Activated CD8-positive, alpha-beta memory T cell treated with anti-CD3 and anti-CD28 coated beads, Interleukin-2, amount 50 U/mL, for 1 hour (primary cell): Measurements from ENCODE around the gene MAPK4.
"Not testable (repeated sequence)": the region's sequence is repeated elsewhere in the genome, so short reads cannot be mapped to it uniquely, and the experiment has no call there.

Experiments used
- DNase-seq: peaks from one replicate; pipeline ENCODE4 v3.0.0-alpha.2; 2020; ENCODE audit errors: extremely low read depth

Gene MAPK4

GRCh38 chr18:50559752-50560680 lies at the start of gene MAPK4:
MAPK4 (plus strand) TSS chr18:50560087; CDS start chr18:50663959, 103,872 bp downstream.
- DNase-seq, result no peak

DNA sequence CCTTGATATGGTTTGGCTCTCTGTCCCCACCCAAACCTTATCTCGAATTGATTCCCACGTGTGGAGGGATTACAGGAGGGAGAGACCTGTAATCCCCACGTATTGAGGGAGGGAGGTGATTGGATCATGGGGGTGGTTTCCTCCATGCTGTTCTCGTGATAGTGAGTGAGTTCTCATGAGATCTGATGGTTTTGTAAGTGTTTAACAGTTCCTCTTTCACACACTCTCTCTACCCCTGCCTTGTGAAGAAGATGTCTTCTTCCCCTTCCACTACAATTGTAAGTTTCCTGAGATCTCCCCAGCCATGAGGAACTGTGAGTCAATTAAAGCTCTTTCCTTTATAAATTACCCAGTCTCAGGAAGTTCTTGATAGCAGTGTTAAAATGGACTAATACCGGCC lies 42.6 kb upstream of the MAPK4 start:
- DNase-seq, result not testable (repeated sequence)

DNA sequence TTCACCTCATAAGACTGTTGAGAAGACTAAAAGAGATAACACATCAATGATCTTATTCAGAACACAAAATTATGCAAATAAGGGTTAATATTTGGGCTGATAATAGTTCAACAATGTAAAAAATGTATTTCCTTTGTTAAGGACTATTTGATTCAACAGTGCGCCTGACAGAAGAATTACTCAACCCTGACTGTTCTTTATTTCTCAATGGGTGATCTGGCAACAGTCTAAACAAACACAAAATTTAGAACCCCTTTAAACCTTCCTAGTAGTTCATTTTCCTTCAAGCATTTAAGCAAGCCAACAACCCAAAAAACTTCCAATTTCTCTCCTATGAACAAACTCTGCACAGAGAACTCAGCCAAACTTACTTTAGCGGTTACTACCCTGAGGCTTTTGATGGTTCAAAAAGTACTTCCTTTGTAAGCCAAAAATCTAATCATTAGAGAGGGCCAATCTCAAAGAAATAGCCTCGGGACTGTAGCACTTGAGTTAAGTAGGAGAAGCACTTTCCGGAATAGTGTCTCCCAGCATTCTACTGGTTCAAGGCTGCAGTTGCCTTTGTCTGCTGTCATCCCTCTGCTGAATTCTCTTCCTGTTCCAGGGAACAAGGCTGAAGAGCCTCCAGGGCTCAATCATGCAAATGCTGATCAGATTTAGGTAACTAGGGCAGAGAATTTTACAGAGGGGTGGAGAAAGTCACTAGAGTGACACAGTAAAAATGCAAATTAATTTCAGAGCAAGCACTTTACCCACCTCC lies 40.9 kb upstream of the MAPK4 start:
- no peak for DNase-seq

DNA sequence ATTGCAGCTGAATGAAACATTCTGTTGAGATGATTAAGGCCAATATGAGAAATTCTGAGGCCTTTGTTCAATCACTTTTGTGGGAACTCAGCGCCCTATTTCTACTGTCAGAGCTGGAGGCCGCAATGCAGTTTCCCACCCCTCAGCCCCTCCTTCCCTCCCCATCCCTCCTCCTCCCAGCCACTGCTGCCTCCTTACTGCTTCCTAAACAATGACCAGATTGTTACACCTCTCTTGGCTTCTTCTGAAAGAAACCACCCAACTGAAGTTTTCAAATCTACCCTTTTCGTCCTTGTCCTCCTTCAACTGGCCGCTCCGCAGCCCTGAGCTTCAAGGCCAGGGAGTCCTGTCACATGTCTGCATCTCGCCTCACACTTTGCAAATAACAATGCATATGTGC lies 36.7 kb upstream of the MAPK4 start:
- DNase-seq, result no peak

DNA sequence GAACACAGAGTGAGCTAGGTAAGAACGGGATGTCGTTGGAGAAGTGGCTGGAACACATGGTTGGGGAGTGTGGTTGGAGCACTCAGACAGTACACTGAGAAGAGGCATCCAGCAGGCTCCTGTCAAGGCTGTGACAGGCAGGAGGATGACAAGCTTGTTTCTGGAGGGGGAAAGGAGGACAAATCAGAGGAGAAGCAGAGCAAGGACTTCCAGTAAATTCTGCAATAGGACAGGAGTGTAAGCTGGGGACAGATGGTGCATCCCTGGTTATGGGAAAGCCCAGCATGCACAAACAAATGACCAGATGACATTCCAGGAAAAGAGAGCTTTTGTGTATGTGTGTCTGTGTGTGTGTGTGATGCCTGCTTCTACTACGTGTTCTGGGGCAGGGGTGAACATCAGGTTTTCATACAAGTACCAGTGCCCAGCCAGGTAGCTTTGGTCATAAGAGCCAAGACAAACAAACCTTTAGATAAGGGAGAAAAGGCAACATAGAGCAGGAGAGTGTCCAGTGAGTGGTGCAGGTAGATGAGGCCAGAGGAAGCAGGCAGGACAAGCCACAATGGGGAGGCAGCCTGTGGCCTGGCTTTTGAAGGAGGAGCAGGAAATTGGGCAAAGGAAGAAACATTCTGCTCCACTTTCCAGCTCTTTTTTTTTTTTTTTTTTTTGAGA lies 32.1 kb upstream of the MAPK4 start:
- DNase-seq, result no peak

- DNase-seq, result no peak
Observed at GRCh38 chr18:50528806-50529205, 31.1 kb upstream of the MAPK4 start.

DNA sequence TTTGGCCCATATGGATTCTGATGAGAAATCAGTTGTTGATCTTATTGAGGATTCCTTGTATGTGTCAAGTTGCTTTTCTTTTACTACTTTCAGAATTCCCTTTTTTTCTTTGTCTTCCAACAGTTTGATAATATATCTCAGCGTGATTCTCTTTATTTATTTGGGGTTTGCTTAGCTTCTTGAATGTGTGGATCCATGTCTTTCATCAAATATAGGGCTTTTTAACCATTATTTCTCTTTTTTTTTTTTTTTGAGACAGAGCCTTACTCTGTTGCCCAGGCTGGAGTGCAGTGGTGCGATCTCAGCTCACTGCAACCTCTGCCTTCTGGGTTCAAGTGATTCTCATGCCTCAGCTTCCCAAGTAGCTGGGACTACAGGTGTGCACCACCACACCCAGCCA lies 26.1 kb upstream of the MAPK4 start:
- not testable (repeated sequence) for DNase-seq

- not testable (repeated sequence) for DNase-seq
Observed at GRCh38 chr18:50544476-50544875, 15.4 kb upstream of the MAPK4 start.

- DNase-seq, result no peak
Observed at GRCh38 chr18:50545936-50546335, 14.0 kb upstream of the MAPK4 start.

GRCh38 chr18:50548160-50548559 lies 11.7 kb upstream of the MAPK4 start:
- no peak for DNase-seq

DNA sequence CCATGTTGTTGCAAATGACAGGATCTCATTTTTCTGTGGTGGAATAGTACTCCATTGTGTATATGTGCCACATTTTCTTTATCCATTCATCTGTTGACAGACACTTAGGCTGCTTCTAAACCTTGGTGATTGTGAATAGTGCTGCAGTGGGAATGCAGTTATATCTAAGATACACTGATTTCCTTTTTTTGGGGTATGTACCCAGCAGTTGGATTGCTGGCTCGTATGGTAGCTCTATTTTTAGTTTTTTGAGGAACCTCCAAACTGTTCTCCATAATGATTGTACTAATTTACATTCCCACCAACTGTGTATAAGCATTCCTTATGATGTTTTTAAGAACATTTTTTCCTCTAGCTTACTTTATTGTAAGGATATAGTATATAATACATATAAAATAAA lies 8.2 kb upstream of the MAPK4 start:
- DNase-seq, result not testable (repeated sequence)

DNA sequence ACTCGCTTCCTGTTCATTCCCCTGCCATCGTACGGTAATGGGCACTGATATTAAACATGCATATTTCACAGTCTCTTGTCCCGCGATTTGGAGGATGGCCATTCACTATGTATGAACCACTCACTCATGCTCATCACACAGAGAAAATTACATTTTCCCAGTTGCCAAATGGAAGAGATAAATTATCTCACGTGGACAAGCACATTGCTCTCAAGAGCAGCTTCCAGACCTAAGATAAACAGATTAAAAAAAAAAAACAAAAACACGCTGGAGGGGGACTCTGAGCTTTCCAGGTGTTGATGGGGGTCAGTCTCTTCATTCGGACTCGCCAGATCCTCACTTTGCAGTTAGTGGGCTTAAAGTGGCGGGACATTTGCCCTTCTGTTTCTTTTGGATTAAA lies 1.7 kb upstream of the MAPK4 start:
- DNase-seq, result no peak

DNA sequence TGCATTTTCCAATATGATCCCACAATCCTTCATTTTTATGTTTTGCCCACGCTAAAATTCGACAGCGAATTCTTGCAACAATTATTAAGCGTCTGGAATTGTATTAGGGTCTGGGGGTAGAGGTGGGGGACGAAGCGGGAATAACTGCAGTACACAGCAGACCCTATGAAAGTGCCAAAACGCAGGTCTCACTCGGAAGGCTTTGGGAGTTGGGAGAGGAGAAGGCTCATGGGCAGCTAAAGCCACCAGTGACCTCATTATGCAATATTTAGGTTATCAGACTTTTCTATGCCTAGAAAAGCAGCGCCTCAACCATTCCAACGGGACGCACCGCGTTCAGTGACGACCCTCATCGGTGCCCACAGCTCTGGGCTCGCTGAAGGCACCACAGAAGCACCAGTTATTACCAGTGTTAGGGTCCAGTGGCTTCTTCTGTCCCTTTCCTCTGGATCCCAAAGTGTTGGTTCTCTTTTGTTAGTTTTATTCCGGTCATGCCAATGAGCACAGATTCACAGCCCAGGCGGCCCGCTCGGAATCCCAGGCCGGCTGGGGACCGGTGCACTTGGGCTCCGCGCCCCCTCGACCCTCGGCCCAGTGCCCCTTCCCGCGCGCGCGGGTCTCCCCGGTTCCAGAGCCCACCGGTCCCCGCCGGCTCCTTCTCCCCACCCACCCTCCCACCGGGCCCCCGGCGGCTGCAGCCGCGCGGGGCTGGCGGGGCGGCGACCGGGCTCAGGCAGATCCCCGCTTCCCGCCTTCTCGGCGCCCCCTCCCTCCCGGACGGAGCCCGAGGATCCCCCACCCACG lies 737 bp upstream of the MAPK4 start:
- DNase-seq, result no peak

DNA sequence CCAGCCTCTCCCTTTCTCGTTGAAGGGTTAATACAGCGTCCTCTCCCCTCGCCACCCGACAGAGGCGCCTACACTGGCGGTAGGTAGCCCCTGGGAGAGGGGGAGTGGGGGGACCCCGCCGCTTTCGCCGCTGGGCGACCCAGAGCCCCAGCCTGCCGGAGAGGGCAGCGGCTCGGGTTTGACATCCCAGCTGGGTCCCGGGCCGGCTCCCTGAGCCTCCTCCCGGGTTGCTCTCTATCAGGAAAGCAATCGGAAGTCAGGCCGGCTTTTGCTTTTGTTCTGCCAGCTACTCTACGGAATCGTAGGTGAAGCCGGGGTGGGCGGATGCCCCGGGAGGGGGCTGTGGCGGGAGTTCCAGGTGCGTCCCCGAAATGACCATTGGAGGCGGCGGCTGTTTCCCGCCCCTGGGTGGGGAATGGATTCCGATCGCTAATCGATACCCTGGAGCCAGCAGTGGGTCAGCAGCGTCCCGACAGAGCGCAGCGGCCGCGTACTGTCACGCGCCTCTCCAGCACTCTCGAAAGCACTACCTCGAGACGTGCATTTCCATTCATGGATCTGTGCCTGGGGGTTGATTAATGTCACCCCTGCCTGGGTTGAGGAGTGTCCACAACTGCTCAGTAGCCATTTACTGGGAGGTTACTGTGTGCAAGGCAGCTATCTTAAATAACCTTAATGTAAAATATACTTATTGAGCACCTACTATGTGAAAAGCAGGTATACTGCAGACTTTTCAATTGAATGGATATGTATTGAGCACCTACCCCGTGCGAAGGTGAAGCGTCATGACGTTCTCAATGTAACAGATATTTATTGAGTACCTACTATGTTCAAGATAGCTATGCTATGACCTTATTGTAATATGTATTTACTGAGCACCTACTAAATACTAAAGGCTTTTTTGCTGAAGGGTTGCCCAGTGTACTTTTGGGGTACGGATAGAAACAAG lies 1.1 kb downstream of the MAPK4 start:
- DNase-seq, result no peak

GRCh38 chr18:50562258-50562657 lies 2.4 kb downstream of the MAPK4 start:
- DNase-seq, result not testable (repeated sequence)

- DNase-seq, result no peak
Observed at GRCh38 chr18:50562686-50563085, 2.8 kb downstream of the MAPK4 start.

GRCh38 chr18:50563376-50563775 lies 3.5 kb downstream of the MAPK4 start:
- no peak for DNase-seq

- no peak for DNase-seq
Observed at GRCh38 chr18:50569930-50570329, 10.0 kb downstream of the MAPK4 start.

- DNase-seq, result no peak
Observed at GRCh38 chr18:50571606-50572005, 11.7 kb downstream of the MAPK4 start.

GRCh38 chr18:50573196-50573595 lies 13.3 kb downstream of the MAPK4 start:
- DNase-seq, result not testable (repeated sequence)
